ENCODE results near the gene SCYGR5. TPM values are rescaled to one million over a fixed set of nuclear protein-coding genes. Genes with fewer than 3 reads are reported as not detected.

Gene SCYGR5
- total and polyA plus RNA-seq, 2 of the 8 experiments (the other 6 are each of a cell fraction or from before 2014, with no cell fraction given): not detected

- CTCF ChIA-PET (ENCODE audit: partially characterized antibody): interaction anchor here (0.9 kb wide), 1 partner anchor 159 kb away, joined by 3 read pairs; no protein-coding TSS in a partner anchor
- WGBS, 2 experiments (ENCODE audit: extremely low coverage in 1 of 2, insufficient coverage in 1 of 2, insufficient read length in 1 of 2, insufficient replicate concordance in 2 of 2, low coverage in 1 of 2, low lambda C conversion rate in 2 of 2, missing lambda C conversion rate in 1 of 2): 90% methylated on average over 3 of the region's 3 CpGs; no CpG with 5 or more reads in 1 of the 2 experiments
- TF ChIP-seq EZH2 (IDR thresholded peaks at IDR 0.05; ENCODE audit: low read depth, low read length, severe bottlenecking) (no peak), FOSL1 (IDR thresholded peaks at IDR 0.05; ENCODE audit: insufficient read depth, low read depth, low read length) (no peak), CTCF (IDR thresholded peaks at IDR 0.05; ENCODE audit: control extremely low read depth in 1 of 3, insufficient read depth in 1 of 3, low read depth in 1 of 3, low read length in 3 of 3) (no peak), SP4 (IDR thresholded peaks at IDR 0.05; ENCODE audit: low read length) (no peak), RBBP5 (IDR thresholded peaks at IDR 0.05; ENCODE audit: borderline replicate concordance, low read depth, low read length) (no peak), JUND (IDR thresholded peaks at IDR 0.05; ENCODE audit: low read length) (no peak), USF2 (IDR thresholded peaks at IDR 0.05; ENCODE audit: low read length) (no peak), RNF2 (IDR thresholded peaks at IDR 0.05; ENCODE audit: borderline replicate concordance, low read depth, low read length, missing control alignments, poor library complexity, severe bottlenecking) (no peak), CHD2 (IDR thresholded peaks at IDR 0.05; ENCODE audit: low read length) (no peak), EP300 (IDR thresholded peaks at IDR 0.05; ENCODE audit: borderline replicate concordance in 1 of 2, low read depth in 2 of 2, low read length in 2 of 2) (no peak)
Measured at GRCh38 chr2:227703961-227704360, 37.4 kb downstream of the SCYGR5 start.

More at GRCh38 chr2:227703961-227704360, 37.4 kb downstream of the SCYGR5 start:
- no peak overlapping the region for H2BK20ac ChIP-seq (ENCODE audit: low read length)
- no peaks in the 10 kb centered on the region for H3K4me1 ChIP-seq (replicated peaks in 1 of 4; ENCODE audit: control insufficient read depth in 3 of 4, insufficient read depth in 4 of 4, low read length in 3 of 4)
- H3K27me3 ChIP-seq (replicated peaks in 1 of 4; ENCODE audit: control insufficient read depth in 3 of 4, extremely low read depth in 1 of 4, insufficient read depth in 3 of 4, low read length in 3 of 4): no peaks in the 10 kb centered on the region
- no peak overlapping the region for H4K8ac ChIP-seq (ENCODE audit: extremely low read depth, insufficient read depth, low read length)
- no peak overlapping the region for H3K14ac ChIP-seq (ENCODE audit: insufficient read length)
- H3K23me2 ChIP-seq (ENCODE audit: low read depth, low read length): no peaks in the 10 kb centered on the region
- H3K4me3 ChIP-seq (ENCODE audit: extremely low read depth in 1 of 4, insufficient read depth in 2 of 4, low read depth in 3 of 4, low read length in 4 of 4): no peak overlapping the region
- no peak overlapping the region for H2AK5ac ChIP-seq (ENCODE audit: low read depth, low read length)
- FAIRE-seq (no peak), DNase-seq (ENCODE audit: low read depth in 1 of 2, low spot score in 2 of 2) (no peak)
- H2BK120ac ChIP-seq (replicated peaks; ENCODE audit: low read depth, low read length): no peak overlapping the region
- H3K18ac ChIP-seq (ENCODE audit: extremely low read depth, low read length): no peak overlapping the region
- H4K20me1 ChIP-seq (replicated peaks in 1 of 2; ENCODE audit: control insufficient read depth in 1 of 2, insufficient read depth in 2 of 2, low read length in 2 of 2): no peaks in the 10 kb centered on the region
- H3K9me3 ChIP-seq (ENCODE audit: insufficient read depth in 2 of 2, low read depth in 1 of 2, low read length in 1 of 2): no peaks in the 10 kb centered on the region; a peak in 1 of 4 replicates
- H4K5ac ChIP-seq (ENCODE audit: insufficient read length, low read depth, low read length): no peak overlapping the region
- POLR2A ChIA-PET (ENCODE audit: partially characterized antibody): no interaction called here
- no peak overlapping the region for H3K4me2 ChIP-seq (ENCODE audit: insufficient read depth in 1 of 2, low read depth in 2 of 2, low read length in 2 of 2)
- no peak overlapping the region for H4K91ac ChIP-seq (replicated peaks; ENCODE audit: insufficient read length, low read length)
- no peak overlapping the region for H2BK15ac ChIP-seq (ENCODE audit: low read length)
- H2BK12ac ChIP-seq (ENCODE audit: low read depth, low read length): no peak overlapping the region
- H2AFZ ChIP-seq (ENCODE audit: low read length): no peak overlapping the region
- H3K56ac ChIP-seq (replicated peaks; ENCODE audit: insufficient read length, low read depth, low read length): no peak overlapping the region
- no peaks in the 10 kb centered on the region for H3K79me1 ChIP-seq (ENCODE audit: low read depth, low read length)
- no peak overlapping the region for H3K4ac ChIP-seq (replicated peaks; ENCODE audit: insufficient read length, low read depth, low read length)
- no peak overlapping the region for H2BK5ac ChIP-seq (ENCODE audit: low read depth, low read length)
- H3K79me2 ChIP-seq (ENCODE audit: control insufficient read depth in 1 of 2, insufficient read depth in 2 of 2, low read length in 2 of 2): no peaks in the 10 kb centered on the region
- H3K23ac ChIP-seq (ENCODE audit: insufficient read length): no peak overlapping the region
- no peak overlapping the region for H3K27ac ChIP-seq (ENCODE audit: low read depth, low read length)
- no peak overlapping the region for H3K9ac ChIP-seq (replicated peaks in 1 of 4; ENCODE audit: extremely low read depth in 1 of 4, low read depth in 3 of 4, low read length in 3 of 4)
- no peaks in the 10 kb centered on the region; a peak in 1 of 8 replicates for H3K36me3 ChIP-seq (ENCODE audit: control insufficient read depth in 2 of 4, insufficient read depth in 4 of 4, low read length in 3 of 4)
